ENCODE data around the gene KDM6A. TPM values are rescaled to one million over a fixed set of nuclear protein-coding genes. Genes with fewer than 3 reads are reported as not detected.
A peak's percentile ranks its signal among the peaks of the same experiment; 100 is the strongest.

KDM6A gene
- polyA plus RNA-seq, 1 of the 3 experiments (the other 2 are of a cell fraction) = 7.4 TPM

DNA sequence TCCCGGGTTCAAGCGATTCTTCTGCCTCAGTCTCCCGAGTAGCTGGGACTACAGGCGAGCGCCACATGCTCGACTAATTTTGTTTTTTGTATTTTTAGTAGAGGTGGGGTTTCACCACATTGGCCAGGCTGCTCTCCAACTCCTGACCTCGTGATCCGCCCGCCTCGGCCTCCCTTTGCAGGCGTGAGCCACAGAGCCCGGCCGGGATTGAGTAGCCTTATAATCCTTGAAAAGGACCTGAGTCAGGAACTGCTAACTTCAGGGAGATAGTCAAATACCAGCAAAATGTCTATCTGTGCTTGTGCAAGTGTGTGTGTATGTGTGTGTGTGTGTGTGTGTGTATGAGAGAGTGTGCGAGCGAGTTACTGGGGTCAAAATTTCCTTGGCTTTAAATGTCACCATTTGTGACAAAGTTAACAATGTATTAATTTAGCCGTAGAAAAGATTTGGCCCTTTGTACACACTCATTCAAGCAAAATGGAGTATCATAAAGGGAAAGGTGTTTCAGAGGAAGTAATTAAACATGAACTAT is 1.8 kb upstream of the KDM6A start:
- Histone ChIP-seq H3K9me2 (no peaks in the 10 kb centered on the region), H3K4me1 (ENCODE audit: control insufficient read depth in 1 of 2, insufficient read depth in 2 of 2, low read depth in 1 of 2, low read length in 1 of 2) (peaks cover 0 to 4% of the 10 kb centered on the region in 2 experiments; a peak in 3 of 4 replicates), H3F3A (replicated peaks; ENCODE audit: insufficient read depth) (peaks cover 10% of the 10 kb centered on the region), H3K4me3 (ENCODE audit: low read depth in 2 of 2, low read length in 1 of 2) (peak overlapping the region; percentile 87 to 92), H2AFZ (ENCODE audit: low read depth) (peak overlapping the region; percentile 61), H4K20me1 (ENCODE audit: insufficient read depth) (peaks cover 14% of the 10 kb centered on the region), H3K27me3 (ENCODE audit: insufficient read depth) (no peaks in the 10 kb centered on the region), H3K27ac (ENCODE audit: low read depth in 2 of 2, low read length in 1 of 2) (no peak overlapping the region), H3K36me3 (replicated peaks in 1 of 2; ENCODE audit: control insufficient read depth in 1 of 2, insufficient read depth in 2 of 2, low read length in 1 of 2) (no peaks in the 10 kb centered on the region), H3K9me3 (no peaks in the 10 kb centered on the region), H3K79me2 (ENCODE audit: insufficient read depth) (peaks cover 47% of the 10 kb centered on the region), H3K4me2 (peak overlapping the region; percentile 81), H3K9ac (peak overlapping the region; percentile 85; the same call in 1 of the 2 replicates)
- DNase-seq = no peak
- ChIA-PET CTCF (interaction anchor here (2.0 kb wide), 1 partner anchor 199 kb away, joined by 10 read pairs; no protein-coding TSS in a partner anchor), POLR2A (interaction anchor here (0.7 kb wide), 1 partner anchor 196 kb away, joined by 3 read pairs; no protein-coding TSS in a partner anchor)
- TF ChIP-seq, protein P1, sequence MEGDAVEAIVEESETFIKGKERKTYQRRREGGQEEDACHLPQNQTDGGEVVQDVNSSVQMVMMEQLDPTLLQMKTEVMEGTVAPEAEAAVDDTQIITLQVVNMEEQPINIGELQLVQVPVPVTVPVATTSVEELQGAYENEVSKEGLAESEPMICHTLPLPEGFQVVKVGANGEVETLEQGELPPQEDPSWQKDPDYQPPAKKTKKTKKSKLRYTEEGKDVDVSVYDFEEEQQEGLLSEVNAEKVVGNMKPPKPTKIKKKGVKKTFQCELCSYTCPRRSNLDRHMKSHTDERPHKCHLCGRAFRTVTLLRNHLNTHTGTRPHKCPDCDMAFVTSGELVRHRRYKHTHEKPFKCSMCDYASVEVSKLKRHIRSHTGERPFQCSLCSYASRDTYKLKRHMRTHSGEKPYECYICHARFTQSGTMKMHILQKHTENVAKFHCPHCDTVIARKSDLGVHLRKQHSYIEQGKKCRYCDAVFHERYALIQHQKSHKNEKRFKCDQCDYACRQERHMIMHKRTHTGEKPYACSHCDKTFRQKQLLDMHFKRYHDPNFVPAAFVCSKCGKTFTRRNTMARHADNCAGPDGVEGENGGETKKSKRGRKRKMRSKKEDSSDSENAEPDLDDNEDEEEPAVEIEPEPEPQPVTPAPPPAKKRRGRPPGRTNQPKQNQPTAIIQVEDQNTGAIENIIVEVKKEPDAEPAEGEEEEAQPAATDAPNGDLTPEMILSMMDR (IDR thresholded peaks at IDR 0.05) = no peak
- no peak for TF ChIP-seq NFIC (IDR thresholded peaks at IDR 0.05; ENCODE audit: borderline replicate concordance)
- no peak for TF ChIP-seq YY1 (IDR thresholded peaks at IDR 0.05; ENCODE audit: low read depth)
- TF ChIP-seq RCOR1 (IDR thresholded peaks at IDR 0.05; ENCODE audit: low read length) = no peak
- TF ChIP-seq FOXM1 (IDR thresholded peaks at IDR 0.05; ENCODE audit: low read depth) = no peak
- no peak for TF ChIP-seq MXI1 (IDR thresholded peaks at IDR 0.05; ENCODE audit: low read depth, low read length)
- TF ChIP-seq SIN3A (IDR thresholded peaks at IDR 0.05; ENCODE audit: borderline replicate concordance, low read depth, low read length) = no peak
- no peak for TF ChIP-seq SMC3 (IDR thresholded peaks at IDR 0.05; ENCODE audit: low read depth, low read length)
- no peak for TF ChIP-seq FOXJ3 (CRISPR knock-in tag; IDR thresholded peaks at IDR 0.05)
- 95% methylated on average over 16 of the region's 16 CpGs for WGBS (ENCODE audit: low lambda C conversion rate)

DNA sequence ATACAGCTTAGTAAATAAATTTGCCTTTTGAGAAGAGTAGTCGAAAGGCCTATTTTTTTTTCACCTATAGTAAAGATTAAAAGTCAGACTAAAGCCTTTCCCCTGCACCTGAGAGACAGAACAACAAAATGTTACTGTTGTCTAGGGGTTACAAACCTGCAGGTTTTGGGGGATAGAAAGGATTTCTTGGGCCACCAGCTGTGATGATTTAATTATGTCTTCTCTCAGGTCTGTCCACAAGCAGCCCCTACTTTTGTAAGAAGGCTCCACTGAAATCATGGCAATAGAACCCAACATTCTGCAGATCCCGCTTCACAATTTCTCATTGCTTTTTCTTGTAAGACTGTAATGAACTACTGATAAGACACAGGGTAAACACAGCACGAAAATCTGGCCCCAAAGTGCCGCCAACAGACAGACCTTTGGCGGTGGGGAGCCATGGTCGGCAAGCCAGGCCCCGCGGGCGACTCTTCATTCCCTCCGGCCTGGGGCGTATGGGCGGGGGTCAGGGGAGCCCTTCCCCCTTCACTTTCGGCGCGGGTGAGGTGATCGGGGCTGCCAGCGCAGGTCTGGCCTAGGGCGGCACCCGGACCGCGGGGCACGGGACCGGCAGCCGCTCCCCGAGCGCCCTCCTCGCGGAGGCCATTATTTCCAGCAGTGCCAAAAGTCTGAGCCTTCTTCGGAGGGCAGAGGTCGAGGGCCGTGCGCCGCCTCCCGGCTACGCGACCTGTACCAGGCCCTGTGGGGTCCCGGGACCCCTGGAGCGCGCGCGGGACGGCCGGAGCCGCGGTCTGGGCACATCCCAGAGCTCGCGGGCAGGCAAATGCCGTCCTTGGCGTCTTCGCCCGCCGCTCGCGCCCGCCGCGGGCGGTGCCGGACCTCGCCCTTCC is 812 bp upstream of the KDM6A start:
- Histone ChIP-seq H3K4me2 (peak overlapping the region; percentile 81), H3F3A (replicated peaks; ENCODE audit: insufficient read depth) (peaks cover 10% of the 10 kb centered on the region), H3K27ac (ENCODE audit: low read depth in 2 of 2, low read length in 1 of 2) (peak overlapping the region; percentile 90 to 94), H3K9ac (peak overlapping the region; percentile 85), H3K36me3 (replicated peaks in 1 of 2; ENCODE audit: control insufficient read depth in 1 of 2, insufficient read depth in 2 of 2, low read length in 1 of 2) (peaks cover 0 to 3% of the 10 kb centered on the region in 2 experiments), H3K79me2 (ENCODE audit: insufficient read depth) (peaks cover 57% of the 10 kb centered on the region), H2AFZ (ENCODE audit: low read depth) (peak overlapping the region; percentile 61), H4K20me1 (ENCODE audit: insufficient read depth) (peaks cover 15% of the 10 kb centered on the region), H3K4me1 (ENCODE audit: control insufficient read depth in 1 of 2, insufficient read depth in 2 of 2, low read depth in 1 of 2, low read length in 1 of 2) (peaks cover 0 to 4% of the 10 kb centered on the region in 2 experiments; a peak in 3 of 4 replicates), H3K4me3 (ENCODE audit: low read depth in 2 of 2, low read length in 1 of 2) (peak overlapping the region; percentile 87 to 92), H3K9me3 (no peaks in the 10 kb centered on the region), H3K27me3 (ENCODE audit: insufficient read depth) (no peaks in the 10 kb centered on the region), H3K9me2 (no peaks in the 10 kb centered on the region)
- WGBS (ENCODE audit: low lambda C conversion rate) = 10% methylated on average over 6 of the region's 60 CpGs
- no peak for DNase-seq
- ChIA-PET POLR2A (interaction anchor here (0.7 to 0.8 kb wide), 3 partner anchors 197 to 332 kb away, joined by 3 read pairs; no protein-coding TSS in a partner anchor), CTCF (interaction anchor here (2.0 kb wide), 1 partner anchor 198 kb away, joined by 10 read pairs; no protein-coding TSS in a partner anchor)
- TF ChIP-seq SMC3 (IDR thresholded peaks at IDR 0.05; ENCODE audit: low read depth, low read length) (no peak), RCOR1 (IDR thresholded peaks at IDR 0.05; ENCODE audit: low read length) (no peak), FOXM1 (IDR thresholded peaks at IDR 0.05; ENCODE audit: low read depth) (0 out of 2 replicates have a peak, but pooled peaks have one; percentile 19), SIN3A (IDR thresholded peaks at IDR 0.05; ENCODE audit: borderline replicate concordance, low read depth, low read length) (no peak)
